DND-41 (cell line): ENCODE results near the gene RBL2.
"Not testable (repeated sequence)": the region's sequence is repeated elsewhere in the genome, so short reads cannot be mapped to it uniquely, and the experiment has no call there.

ENCODE experiments used
- ATAC-seq: fragments of 200-7000 bp; cut with Tn5 transposase; 3 replicates; pipeline ENCODE4 v1.9.1; 2021; ENCODE audit warnings: low read depth; ENCODE audit not compliant: insufficient read depth
- DNase-seq: peaks from one replicate; pipeline ENCODE4 v3.0.0-alpha.2; 2020
- H2AFZ ChIP-seq: 2 replicates; pipeline ENCODE4 v1.6.0; 2012; ENCODE audit warnings: low read depth, low read length
- H3K27ac ChIP-seq: 2 replicates; pipeline ENCODE4 v1.5.1; 2012; ENCODE audit warnings: low read length, inconsistent platforms
- H3K27me3 ChIP-seq: fragments of 200-600 bp; sonication (generic); 2 replicates; pipeline ENCODE4 v1.6.0; 2012; ENCODE audit warnings: low read length, mild to moderate bottlenecking, inconsistent platforms; ENCODE audit not compliant: insufficient read depth, poor library complexity
- H3K36me3 ChIP-seq: 2 replicates; pipeline ENCODE4 v1.5.1; 2012; ENCODE audit warnings: low read length, inconsistent platforms; ENCODE audit not compliant: insufficient read depth
- H3K4me1 ChIP-seq: 2 replicates; pipeline ENCODE4 v1.5.1; 2012; ENCODE audit warnings: mild to moderate bottlenecking, low read length; ENCODE audit not compliant: insufficient read depth
- H3K4me2 ChIP-seq: 2 replicates; pipeline ENCODE4 v1.6.0; 2012; ENCODE audit warnings: mild to moderate bottlenecking, moderate library complexity, low read length, inconsistent platforms; ENCODE audit not compliant: insufficient read depth
- H3K4me3 ChIP-seq, 2 experiments: fragments of 200-600 bp in 1 of 2; shearing (Covaris generic) in 1 of 2; 2 replicates each; pipeline ENCODE4 v1.5.1; 2012 to 2016; ENCODE audit warnings: inconsistent platforms in 2 of 2, low read length in 2 of 2, mild to moderate bottlenecking in 2 of 2, low read depth in 1 of 2, moderate library complexity in 1 of 2
- H3K79me2 ChIP-seq: 2 replicates; pipeline ENCODE4 v1.6.0; 2012; ENCODE audit warnings: low read length, inconsistent platforms; ENCODE audit not compliant: insufficient read depth
- H3K9ac ChIP-seq: 2 replicates; pipeline ENCODE4 v1.6.0; 2012; ENCODE audit warnings: low read depth, mild to moderate bottlenecking, inconsistent platforms, low read length, moderate library complexity
- H3K9me3 ChIP-seq: 2 replicates; pipeline ENCODE4 v1.5.1; 2012; ENCODE audit warnings: low read length, moderate library complexity, mild to moderate bottlenecking, inconsistent platforms; ENCODE audit not compliant: insufficient read depth, severe bottlenecking
- H4K20me1 ChIP-seq: 2 replicates; pipeline ENCODE4 v1.6.0; 2012; ENCODE audit warnings: low read length; ENCODE audit not compliant: insufficient read depth
- EZH2 ChIP-seq: IDR thresholded peaks from 3 replicates; pipeline ENCODE4 v1.6.1; 2012; ENCODE audit warnings: borderline replicate concordance, low read depth, mild to moderate bottlenecking, moderate library complexity, low read length, inconsistent platforms; ENCODE audit not compliant: severe bottlenecking
- TF ChIP-seq, protein P1 (sequence below): IDR thresholded peaks from 2 replicates; pipeline ENCODE4 v1.5.1; 2012; ENCODE audit warnings: borderline replicate concordance, low read length, moderate library complexity, mild to moderate bottlenecking; ENCODE audit not compliant: poor library complexity, severe bottlenecking; ENCODE audit errors: extremely low read depth

The RBL2 gene

DNA sequence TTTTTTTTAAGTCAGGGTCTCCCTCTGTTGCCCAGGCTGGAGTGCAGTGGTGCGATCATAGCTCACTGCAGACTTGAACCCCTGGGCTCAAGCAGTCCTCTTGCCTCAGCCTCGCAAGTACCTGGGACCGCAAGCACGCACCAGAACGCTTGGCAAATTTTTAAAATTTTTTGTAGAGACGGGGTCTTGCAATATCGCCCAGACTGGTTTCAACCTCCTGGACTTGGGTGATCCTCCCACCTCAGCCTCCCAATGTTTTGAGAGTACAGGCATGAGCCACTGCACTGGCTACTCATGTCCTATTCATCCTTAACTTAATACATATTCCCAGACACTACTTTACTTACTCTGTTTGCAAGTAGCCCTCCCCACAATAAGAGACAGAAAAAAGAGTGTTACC lies 16.3 kb upstream of the RBL2 start:
- no peak overlapping the region for H2AFZ ChIP-seq

DNA sequence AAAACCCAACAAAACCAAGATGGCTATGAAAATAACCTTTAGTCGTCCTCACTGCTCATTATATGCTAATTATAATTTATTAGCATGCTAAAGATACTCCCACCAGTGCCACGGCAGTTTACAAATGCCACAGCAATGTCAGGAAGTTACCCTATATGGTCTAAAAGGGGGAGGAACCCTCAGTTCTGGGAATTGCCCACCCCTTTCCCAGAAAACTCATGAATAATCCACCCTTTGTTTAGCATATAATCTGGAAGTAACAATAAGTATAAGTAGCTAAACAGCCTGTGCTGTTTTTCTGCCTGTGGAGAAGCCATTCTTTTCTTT lies 14.9 kb upstream of the RBL2 start:
- H2AFZ ChIP-seq, H3K27me3 ChIP-seq, H3K4me2 ChIP-seq, H3K79me2 ChIP-seq, H3K4me1 ChIP-seq, DNase-seq, H3K4me3 ChIP-seq, H3K27ac ChIP-seq, H4K20me1 ChIP-seq, H3K36me3 ChIP-seq, H3K9ac ChIP-seq, ATAC-seq: not testable (repeated sequence)
- peaks cover 21% of the 10 kb centered on the region for H3K9me3 ChIP-seq

More for the DNA sequence above, 16.3 kb upstream of the RBL2 start:
- H3K27ac ChIP-seq = no peak overlapping the region
- no peak overlapping the region for H3K4me3 ChIP-seq
- no peaks in the 10 kb centered on the region for H3K79me2 ChIP-seq
- DNase-seq = no peak
- TF ChIP-seq, protein P1, sequence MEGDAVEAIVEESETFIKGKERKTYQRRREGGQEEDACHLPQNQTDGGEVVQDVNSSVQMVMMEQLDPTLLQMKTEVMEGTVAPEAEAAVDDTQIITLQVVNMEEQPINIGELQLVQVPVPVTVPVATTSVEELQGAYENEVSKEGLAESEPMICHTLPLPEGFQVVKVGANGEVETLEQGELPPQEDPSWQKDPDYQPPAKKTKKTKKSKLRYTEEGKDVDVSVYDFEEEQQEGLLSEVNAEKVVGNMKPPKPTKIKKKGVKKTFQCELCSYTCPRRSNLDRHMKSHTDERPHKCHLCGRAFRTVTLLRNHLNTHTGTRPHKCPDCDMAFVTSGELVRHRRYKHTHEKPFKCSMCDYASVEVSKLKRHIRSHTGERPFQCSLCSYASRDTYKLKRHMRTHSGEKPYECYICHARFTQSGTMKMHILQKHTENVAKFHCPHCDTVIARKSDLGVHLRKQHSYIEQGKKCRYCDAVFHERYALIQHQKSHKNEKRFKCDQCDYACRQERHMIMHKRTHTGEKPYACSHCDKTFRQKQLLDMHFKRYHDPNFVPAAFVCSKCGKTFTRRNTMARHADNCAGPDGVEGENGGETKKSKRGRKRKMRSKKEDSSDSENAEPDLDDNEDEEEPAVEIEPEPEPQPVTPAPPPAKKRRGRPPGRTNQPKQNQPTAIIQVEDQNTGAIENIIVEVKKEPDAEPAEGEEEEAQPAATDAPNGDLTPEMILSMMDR = no peak
- no peak for TF ChIP-seq EZH2
- no peaks in the 10 kb centered on the region for H4K20me1 ChIP-seq
- no peak overlapping the region for H3K9ac ChIP-seq
- peaks cover 9% of the 10 kb centered on the region for H3K9me3 ChIP-seq
- no peaks in the 10 kb centered on the region for H3K36me3 ChIP-seq
- no peak overlapping the region for H3K4me2 ChIP-seq
- H3K4me1 ChIP-seq = no peaks in the 10 kb centered on the region
- no peaks in the 10 kb centered on the region for H3K27me3 ChIP-seq
- no peak for ATAC-seq

DNA sequence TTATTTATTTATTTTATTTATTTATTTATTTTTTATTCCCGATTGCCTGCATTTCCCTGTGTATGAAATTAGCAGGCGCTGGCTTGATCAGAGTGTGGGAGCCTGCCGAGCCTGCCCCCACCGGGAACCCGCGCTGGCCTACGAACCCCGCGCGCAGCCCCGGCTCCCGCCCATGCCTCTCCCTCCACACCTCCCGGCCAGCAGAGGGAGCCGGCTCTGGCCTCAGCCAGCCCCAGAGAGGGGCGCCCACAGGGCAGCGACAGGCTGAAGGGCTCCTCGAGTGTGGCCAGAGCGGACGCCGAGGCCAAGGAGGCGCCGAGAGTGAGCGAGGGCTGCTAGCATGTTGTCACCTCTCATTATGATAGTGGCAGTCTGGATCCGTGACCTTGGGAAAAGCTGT lies 13.0 kb upstream of the RBL2 start:
- no peaks in the 10 kb centered on the region for H3K36me3 ChIP-seq
- H2AFZ ChIP-seq = no peak overlapping the region
- no peak overlapping the region for H3K9ac ChIP-seq
- no peaks in the 10 kb centered on the region for H3K27me3 ChIP-seq
- H3K4me3 ChIP-seq = no peak overlapping the region
- H3K79me2 ChIP-seq = no peaks in the 10 kb centered on the region
- no peak for ATAC-seq
- H3K4me2 ChIP-seq = no peak overlapping the region
- H4K20me1 ChIP-seq = no peaks in the 10 kb centered on the region
- TF ChIP-seq EZH2 = no peak
- TF ChIP-seq, protein P1 = no peak
- no peak overlapping the region for H3K27ac ChIP-seq
- peaks cover 30% of the 10 kb centered on the region for H3K9me3 ChIP-seq
- DNase-seq = no peak
- H3K4me1 ChIP-seq = no peaks in the 10 kb centered on the region

DNA sequence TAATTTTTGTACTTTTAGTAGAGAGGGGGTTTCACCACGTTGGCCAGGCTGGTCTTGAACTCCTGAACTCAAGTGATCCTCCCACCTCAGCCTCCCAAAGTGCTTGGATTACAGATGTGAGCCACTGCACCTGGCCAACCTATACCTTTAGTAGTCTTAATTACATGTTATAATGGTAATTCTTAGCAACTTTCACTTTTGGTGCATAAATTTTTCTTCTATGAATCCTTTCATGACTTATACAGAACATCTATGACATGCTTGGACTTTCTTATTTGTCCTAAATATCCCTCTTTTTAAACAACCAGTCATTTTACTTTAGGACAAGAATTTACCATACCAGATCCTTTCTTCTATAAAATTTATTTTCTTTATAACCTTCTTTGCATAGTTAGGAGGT lies 10.3 kb upstream of the RBL2 start:
- not testable (repeated sequence) for H3K27ac ChIP-seq, H3K4me3 ChIP-seq, H3K36me3 ChIP-seq, H3K27me3 ChIP-seq, DNase-seq, H3K4me1 ChIP-seq, H4K20me1 ChIP-seq, H3K9ac ChIP-seq, H3K79me2 ChIP-seq, H2AFZ ChIP-seq, ATAC-seq, H3K4me2 ChIP-seq
- peaks cover 30% of the 10 kb centered on the region for H3K9me3 ChIP-seq
